Heart left ventricle (tissue), 16 donors: Measurements from ENCODE around the gene LRP1B. TPM values are rescaled to one million over a fixed set of nuclear protein-coding genes. Genes with fewer than 3 reads are reported as not detected.

Experiments used
- ATAC-seq, 4 donors: fragments of 200-7000 bp; cut with Tn5 transposase; one replicate each; pipeline ENCODE4 v1.9.1; 2020 to 2022; ENCODE audit warnings: moderate library complexity in 4 of 4, mild to moderate bottlenecking in 3 of 4, moderate number of reproducible peaks in 1 of 4
- DNase-seq, 5 donors: peaks; one replicate each; pipeline ENCODE4 v3.0.0-alpha.2; 2020
- H3K27ac ChIP-seq, 12 donors: fragments of 200-600 bp; sonication (generic) in 4 of 12; one replicate each; pipeline versions ENCODE4 v1.5.0 to v1.8.0; 2016 to 2022; ENCODE audit warnings: mild to moderate bottlenecking in 2 of 12
- H3K27me3 ChIP-seq, 9 donors: fragments of 200-600 bp; sonication (generic) in 2 of 9; one replicate each; pipeline versions ENCODE4 v1.5.1 to v1.8.0; 2016 to 2022; ENCODE audit warnings: mild to moderate bottlenecking in 3 of 9
- H3K36me3 ChIP-seq, 9 donors: fragments of 200-600 bp; sonication (generic) in 2 of 9; one replicate each; pipeline versions ENCODE4 v1.5.0 to v1.8.0; 2018 to 2022; ENCODE audit warnings: mild to moderate bottlenecking in 2 of 9
- H3K4me1 ChIP-seq, 12 donors: fragments of 200-600 bp; sonication (generic) in 4 of 12; one replicate each; pipeline versions ENCODE4 v1.5.0 to v1.8.0; 2016 to 2022; ENCODE audit warnings: mild to moderate bottlenecking in 3 of 12
- H3K4me3 ChIP-seq, 12 donors: fragments of 200-600 bp; sonication (generic) in 4 of 12; one replicate each; pipeline versions ENCODE4 v1.5.0 to v1.8.0; 2017 to 2022; ENCODE audit warnings: mild to moderate bottlenecking in 9 of 12, moderate library complexity in 4 of 12
- H3K9me3 ChIP-seq, 12 donors: fragments of 200-600 bp; sonication (generic) in 4 of 12; one replicate each; pipeline versions ENCODE4 v1.5.0 to v1.8.0; 2016 to 2022; ENCODE audit warnings: mild to moderate bottlenecking in 1 of 12
- POLR2A ChIP-seq, 2 donors: fragments of 450-650 bp; IDR thresholded peaks; one replicate each; pipeline ENCODE4 v1.6.1; 2017; ENCODE audit warnings: antibody characterized with exemption in 2 of 2, mild to moderate bottlenecking in 2 of 2, moderate library complexity in 2 of 2
- WGBS, 4 donors: extraction: QIAGEN DNeasy Blood & Tissue Kit in 2 of 4; methylation state at CpG; one replicate each; pipeline versions ENCODE4 v1.1.5 to v1.1.7; 2013 to 2018; 5-methylcytosine and 5-hydroxymethylcytosine counted together
- intact Hi-C, 10 donors: fragments of 100-400 bp; cut with DNase I; formaldehyde crosslinking; loops; one replicate each; pipeline versions ENCODE4 v1.11.1 to v1.14.2; 2022
- polyA plus RNA-seq, 2 donors: library from polyadenylated mRNA; stranded (reverse); fragments of 200-250 nt; gene quantifications; one replicate each; pipeline ENCODE4 v1.2.3, GENCODE V29; 2013
- total RNA-seq, 9 donors: library from RNA; depleted of rRNA in 2 of 9; stranded (reverse); fragments of >200 nt in 2 of 9; fragmentation: NEBNext Ultra II Directional in 3 of 9; extraction: Animal tissue kit (Norgen Biotek cat#: 25700) in 3 of 9; gene quantifications; one replicate each; pipeline versions ENCODE4 v1.1.0 to v1.2.4, GENCODE V29; 2016 to 2023
- TF ChIP-seq, protein P1 (sequence below), 12 donors: fragments of 200-600 bp; sonication (generic) in 4 of 12; IDR thresholded peaks; one replicate each; pipeline versions ENCODE4 v1.5.0 to v1.8.0; 2018 to 2022; ENCODE audit warnings: antibody characterized with exemption in 12 of 12, mild to moderate bottlenecking in 5 of 12
- donor health status: ischemic (EF 13 %, LVEDD 7.1; RV severe dilation, severe dysfunction).
- donor health status: healthy with polysubstance abuse.
- donor health status: DM: no; HTN: yes; CAD: no.
- donor health status: DM: no; HTN: no; CAD: no.
- donor health status: ischemic (EF 25% LVEDD 6.9; RV normal size, moderate dysfunction).
- donor health status: ischemic (EF 25% LVEDD 5.7; RV mildly dilated, moderate dysfunction).
- donor health status: healthy.
- donor health status: DM: yes; HTN: yes; CAD: no.
- donor health status: ischemic (EF 35%, LVEDD 5.7; RV mildly dilated, moderate dysfunction).
- donor health status: nonischemic (EF 11% LVEDD 7.7; RV severe dilation, severe dysfunction).
- donor health status: DM: yes; HTN: yes; CAD: no.
- donor health status: PGD.
- donor health status: ischemic (EF 29% LVEDD 5.4; RV normal size, mild dysfunction).
- donor health status: nonischemic (EF 23%, LVEDD 6.1; RV moderate dilation, normal function).

The LRP1B gene
- total and polyA plus RNA-seq, 11 donors: 0.01 to 0.19 (median 0.11) TPM; not detected in 2

DNA sequence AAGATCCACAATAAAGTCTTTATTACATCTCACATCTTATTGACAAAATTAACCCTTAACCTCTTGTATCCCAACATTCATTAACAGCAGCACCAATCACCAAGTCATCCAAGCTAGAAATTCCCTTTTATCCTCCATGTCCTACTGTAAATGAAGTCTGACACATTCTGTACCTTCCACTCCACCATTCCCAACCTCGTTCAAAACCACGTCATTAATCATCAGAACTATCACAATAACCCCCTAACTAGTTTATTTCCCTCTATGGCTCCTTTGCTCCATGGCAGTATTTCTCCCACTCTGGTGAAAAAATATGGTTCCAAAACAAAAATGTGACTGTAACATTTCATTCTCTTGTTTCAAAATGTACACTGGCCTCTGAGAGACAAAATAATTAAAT, 1626.2 kb downstream of the LRP1B start:
- Histone ChIP-seq H3K9me3 (no peaks in the 10 kb centered on the region), H3K27ac (no peak overlapping the region), H3K27me3 (no peaks in the 10 kb centered on the region), H3K36me3 (no peaks in the 10 kb centered on the region), H3K4me3 (no peak overlapping the region), H3K4me1 (no peaks in the 10 kb centered on the region)
- DNase-seq (no peak), ATAC-seq (no peak)
- TF ChIP-seq, protein P1, sequence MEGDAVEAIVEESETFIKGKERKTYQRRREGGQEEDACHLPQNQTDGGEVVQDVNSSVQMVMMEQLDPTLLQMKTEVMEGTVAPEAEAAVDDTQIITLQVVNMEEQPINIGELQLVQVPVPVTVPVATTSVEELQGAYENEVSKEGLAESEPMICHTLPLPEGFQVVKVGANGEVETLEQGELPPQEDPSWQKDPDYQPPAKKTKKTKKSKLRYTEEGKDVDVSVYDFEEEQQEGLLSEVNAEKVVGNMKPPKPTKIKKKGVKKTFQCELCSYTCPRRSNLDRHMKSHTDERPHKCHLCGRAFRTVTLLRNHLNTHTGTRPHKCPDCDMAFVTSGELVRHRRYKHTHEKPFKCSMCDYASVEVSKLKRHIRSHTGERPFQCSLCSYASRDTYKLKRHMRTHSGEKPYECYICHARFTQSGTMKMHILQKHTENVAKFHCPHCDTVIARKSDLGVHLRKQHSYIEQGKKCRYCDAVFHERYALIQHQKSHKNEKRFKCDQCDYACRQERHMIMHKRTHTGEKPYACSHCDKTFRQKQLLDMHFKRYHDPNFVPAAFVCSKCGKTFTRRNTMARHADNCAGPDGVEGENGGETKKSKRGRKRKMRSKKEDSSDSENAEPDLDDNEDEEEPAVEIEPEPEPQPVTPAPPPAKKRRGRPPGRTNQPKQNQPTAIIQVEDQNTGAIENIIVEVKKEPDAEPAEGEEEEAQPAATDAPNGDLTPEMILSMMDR (IDR thresholded peaks at IDR 0.05): no peak
- no peak for TF ChIP-seq POLR2A (IDR thresholded peaks at IDR 0.05)
- intact Hi-C loops: no loop called here
- WGBS, 4 donors: 66 to 72% (median 69%) methylated on average over 2 of the region's 2 CpGs

DNA sequence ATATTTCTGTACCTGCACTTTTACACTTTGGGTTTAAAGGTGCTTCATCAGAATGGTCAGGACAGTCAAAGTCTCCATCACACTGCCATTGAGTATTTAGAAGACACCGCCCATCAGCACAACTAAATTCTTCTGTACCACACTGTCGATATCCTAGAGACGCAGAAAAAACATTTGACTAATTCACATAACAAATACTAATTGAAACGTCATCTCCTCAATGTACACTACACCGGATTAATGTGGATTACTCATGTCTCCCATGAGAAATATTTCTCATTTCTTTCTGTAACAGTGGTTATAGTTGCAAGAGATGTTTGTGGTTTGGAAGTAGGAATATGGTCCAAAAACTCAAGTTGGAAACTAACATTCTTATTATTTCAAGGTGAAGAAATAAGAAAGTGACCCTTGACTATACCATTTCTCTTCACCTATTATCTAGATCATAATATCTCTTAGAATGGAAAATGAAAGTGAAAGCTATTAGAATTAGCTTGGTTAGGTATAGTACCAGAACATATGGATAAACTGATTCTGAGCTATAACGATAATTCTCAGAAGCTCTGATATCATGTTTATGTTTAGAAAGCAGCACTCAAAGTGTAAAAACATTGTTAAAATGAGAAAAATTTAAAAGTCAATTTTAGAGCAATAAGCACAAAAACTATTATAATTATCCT, 1627.7 kb downstream of the LRP1B start:
- H3K4me1 ChIP-seq: no peaks in the 10 kb centered on the region
- ATAC-seq: no peak
- H3K27me3 ChIP-seq: no peaks in the 10 kb centered on the region
- TF ChIP-seq POLR2A (IDR thresholded peaks at IDR 0.05): no peak
- TF ChIP-seq, protein P1 (IDR thresholded peaks at IDR 0.05): no peak
- no peak overlapping the region for H3K27ac ChIP-seq
- H3K4me3 ChIP-seq: no peak overlapping the region
- H3K9me3 ChIP-seq: no peaks in the 10 kb centered on the region
- WGBS, 4 donors: 63 to 88% (median 69%) methylated on average over 6 of the region's 6 CpGs
- intact Hi-C loops: no loop called here
- no peaks in the 10 kb centered on the region for H3K36me3 ChIP-seq
- DNase-seq: no peak

DNA sequence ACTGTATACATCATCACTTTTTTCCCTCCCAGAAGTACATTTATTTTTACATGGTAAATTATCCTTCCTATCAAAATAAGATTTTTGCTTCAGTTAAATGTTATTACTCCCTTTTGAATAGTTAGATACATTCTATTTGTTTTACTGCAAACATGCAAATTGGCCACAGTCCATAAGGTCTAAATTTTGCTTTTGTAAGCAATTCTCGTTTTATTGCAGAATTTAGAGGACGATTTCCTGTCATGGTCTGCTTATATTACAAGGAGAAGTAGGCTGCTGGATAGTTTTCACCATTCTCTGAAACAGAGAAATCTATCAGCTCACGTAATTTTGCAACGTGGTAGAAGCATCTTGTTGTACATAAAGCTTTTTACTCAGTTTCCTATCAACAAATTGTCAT, 1632.5 kb downstream of the LRP1B start:
- 46 to 66% (median 55%) methylated on average over 4 of the region's 4 CpGs for WGBS, 4 donors
- no peak overlapping the region for H3K4me3 ChIP-seq
- no peak for TF ChIP-seq POLR2A (IDR thresholded peaks at IDR 0.05)
- TF ChIP-seq, protein P1 (IDR thresholded peaks at IDR 0.05): no peak
- no peaks in the 10 kb centered on the region for H3K36me3 ChIP-seq
- H3K27ac ChIP-seq: no peak overlapping the region
- DNase-seq (no peak), ATAC-seq (no peak)
- H3K4me1 ChIP-seq: no peaks in the 10 kb centered on the region
- H3K9me3 ChIP-seq: no peaks in the 10 kb centered on the region
- intact Hi-C loops: no loop called here
- no peaks in the 10 kb centered on the region for H3K27me3 ChIP-seq

DNA sequence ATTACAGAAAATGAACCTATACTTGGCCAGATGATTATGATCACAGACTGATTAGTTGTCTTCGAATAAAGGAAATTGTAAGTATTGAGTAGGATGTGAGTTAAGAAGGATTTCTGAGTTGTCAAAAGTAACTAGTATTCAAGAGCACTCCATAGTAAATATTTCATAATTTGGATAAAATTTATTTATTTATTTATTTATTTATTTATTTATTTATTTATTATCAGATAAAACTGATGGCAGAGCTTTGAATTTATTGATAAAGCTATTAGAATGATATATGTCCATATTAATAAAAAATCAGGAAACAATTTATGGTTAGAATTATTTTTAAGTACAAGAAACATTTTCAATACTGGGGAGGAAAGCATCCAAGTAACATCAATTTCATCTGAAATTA, 1634.1 kb downstream of the LRP1B start:
- H3K9me3 ChIP-seq: no peaks in the 10 kb centered on the region
- ATAC-seq: no peak
- WGBS, 4 donors: 82 to 98% (median 88%) methylated on average over 1 of the region's 1 CpG

More for the DNA sequence above, 1634.1 kb downstream of the LRP1B start:
- H3K4me1 ChIP-seq: no peaks in the 10 kb centered on the region
- H3K36me3 ChIP-seq: no peaks in the 10 kb centered on the region
- DNase-seq: no peak
- no peaks in the 10 kb centered on the region for H3K27me3 ChIP-seq
- no peak overlapping the region for H3K27ac ChIP-seq
- intact Hi-C loops: no loop called here
- H3K4me3 ChIP-seq: no peak overlapping the region
- TF ChIP-seq POLR2A (IDR thresholded peaks at IDR 0.05): no peak
- TF ChIP-seq, protein P1 (IDR thresholded peaks at IDR 0.05): no peak
